Measurements from ENCODE around the gene ETFB.

The ETFB gene

GRCh38 chr19:51372649-51373504 is 6.7 kb upstream of the ETFB start, which contains the start of gene NKG7:
Gene NKG7 (minus strand): TSS chr19:51372654. CDS start chr19:51372535, 119 bp downstream.
- no peak for DNase-seq (ENCODE audit: low read depth in 2 of 2)

DNA sequence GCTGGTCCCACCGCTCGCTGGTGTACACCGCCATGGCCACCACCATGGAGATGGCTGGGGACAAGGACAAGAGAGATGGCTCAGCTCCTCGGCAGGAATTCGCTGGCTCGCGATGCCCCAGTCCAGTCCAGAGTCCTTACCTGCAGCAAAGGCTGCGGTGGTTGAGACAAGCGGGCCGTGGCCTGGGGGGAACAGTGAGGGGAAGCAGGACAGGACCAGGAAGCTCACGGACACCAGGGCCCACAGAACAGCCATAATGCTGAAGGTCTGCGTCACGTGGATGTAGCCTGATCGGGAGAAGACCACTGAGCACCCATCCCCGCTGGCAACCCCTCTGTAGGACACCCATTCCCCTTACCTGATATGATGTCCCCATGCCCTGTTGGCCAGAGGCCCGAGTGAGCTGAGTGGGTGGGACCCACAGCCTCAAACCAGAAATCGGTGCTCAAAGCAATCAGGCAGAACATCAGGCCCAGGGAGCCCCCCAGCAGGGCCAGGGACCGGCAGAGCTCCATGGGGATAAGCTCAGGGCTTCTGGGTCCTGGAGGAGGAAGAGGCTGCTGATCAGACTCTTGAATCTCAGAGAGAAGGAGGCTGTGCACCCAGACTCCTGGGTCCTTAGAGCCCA is 5.9 kb upstream of the ETFB start:
- DNase-seq (ENCODE audit: low read depth in 2 of 2), result no peak

GRCh38 chr19:51371186-51371690 is 5.0 kb upstream of the ETFB start:
- no peak for DNase-seq (ENCODE audit: low read depth in 2 of 2)

DNA sequence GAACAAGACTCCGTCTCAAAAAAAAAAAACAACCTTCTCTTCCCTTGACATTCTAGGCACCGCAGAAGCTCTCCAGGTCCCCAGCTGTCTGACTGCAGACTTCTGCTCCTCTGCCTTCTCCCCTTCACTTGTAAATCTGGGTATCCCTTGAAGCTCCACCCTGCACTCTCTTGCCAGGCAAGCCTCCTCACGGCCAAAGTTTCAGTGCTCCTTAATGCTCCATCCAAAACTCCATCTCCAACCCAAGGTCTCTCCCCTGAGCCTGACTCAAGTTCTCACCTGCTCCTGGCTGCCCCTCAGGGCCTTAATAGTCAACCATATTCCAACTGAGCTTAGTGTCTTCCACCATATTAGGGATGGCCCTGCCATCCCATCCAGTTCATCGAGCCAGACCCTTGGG is 4.0 kb upstream of the ETFB start:
- DNase-seq (ENCODE audit: low read depth in 2 of 2), result no peak

DNA sequence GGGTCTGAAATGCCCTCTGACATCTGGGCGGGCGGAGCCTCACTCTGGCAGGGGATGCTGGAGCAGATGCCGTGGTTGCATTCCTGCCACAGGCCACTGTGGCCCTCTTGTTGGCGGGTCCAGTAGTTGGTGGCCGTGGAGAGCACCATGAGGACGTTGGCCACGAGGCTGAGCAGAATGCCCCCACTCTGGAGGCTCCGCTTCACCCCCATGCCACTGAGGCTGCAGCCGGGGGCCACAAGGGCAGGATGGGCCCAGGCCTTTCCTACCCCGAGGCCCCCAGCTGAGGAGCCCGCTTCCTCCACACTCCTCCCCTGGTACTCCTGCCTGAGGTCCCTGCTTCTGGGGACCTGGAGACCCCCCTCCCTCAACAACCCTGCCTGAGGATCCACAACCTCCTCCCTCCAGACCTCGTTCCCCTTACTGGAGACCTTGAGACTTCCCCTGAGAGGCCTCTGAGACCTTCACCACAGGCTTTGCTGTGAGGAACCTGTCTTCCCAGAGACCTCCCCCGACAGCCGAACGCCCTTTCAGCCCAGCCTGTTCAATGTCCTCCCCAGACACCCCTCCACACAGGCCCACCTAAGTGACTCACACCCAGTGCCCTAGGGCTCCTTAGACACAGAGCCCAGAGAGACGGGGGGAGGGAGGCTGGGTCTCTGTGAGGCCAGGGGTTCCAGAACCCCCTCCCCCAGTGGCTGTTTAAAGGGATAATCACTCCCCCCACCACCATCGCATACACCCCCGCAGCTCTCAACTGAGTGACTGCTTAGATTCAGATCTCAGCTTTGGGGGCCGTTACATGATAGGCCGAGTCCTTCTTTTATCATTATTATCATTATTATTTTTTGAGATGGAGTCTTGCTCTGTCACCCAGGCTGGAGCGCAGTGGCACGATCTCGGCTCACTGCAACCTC is 2.4 kb upstream of the ETFB start, which contains the start of gene CLDND2:
Gene CLDND2 (minus strand): TSS at position 638 of the 917 bp plus-strand sequence. CDS start 426 bp downstream, at position 212.
- no peak for DNase-seq (ENCODE audit: low read depth in 2 of 2)

GRCh38 chr19:51367565-51368365 is 1.6 kb upstream of the ETFB start:
- DNase-seq (ENCODE audit: low read depth in 2 of 2), result peak; percentile 96 to 97

DNA sequence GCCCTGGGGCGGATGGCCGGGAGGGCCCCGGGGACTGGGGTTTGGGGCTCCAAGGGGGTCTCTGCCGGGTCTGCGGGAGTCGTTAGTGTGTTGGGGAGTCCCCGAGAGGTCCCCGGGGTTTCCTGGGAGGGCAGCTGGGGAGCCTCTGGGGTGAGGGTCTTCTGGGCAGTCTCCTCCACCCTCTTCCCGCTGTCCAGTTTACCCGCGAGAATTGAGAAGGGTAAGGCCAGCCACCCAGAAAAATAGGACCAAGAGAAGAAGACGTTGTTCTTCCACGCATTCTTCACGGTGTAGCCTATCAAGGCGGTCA is 1.0 kb upstream of the ETFB start:
- DNase-seq (ENCODE audit: low read depth in 2 of 2), result no peak

GRCh38 chr19:51366389-51367254 is 434 bp upstream of the ETFB start:
- DNase-seq (ENCODE audit: low read depth in 2 of 2), result peak; percentile 92

DNA sequence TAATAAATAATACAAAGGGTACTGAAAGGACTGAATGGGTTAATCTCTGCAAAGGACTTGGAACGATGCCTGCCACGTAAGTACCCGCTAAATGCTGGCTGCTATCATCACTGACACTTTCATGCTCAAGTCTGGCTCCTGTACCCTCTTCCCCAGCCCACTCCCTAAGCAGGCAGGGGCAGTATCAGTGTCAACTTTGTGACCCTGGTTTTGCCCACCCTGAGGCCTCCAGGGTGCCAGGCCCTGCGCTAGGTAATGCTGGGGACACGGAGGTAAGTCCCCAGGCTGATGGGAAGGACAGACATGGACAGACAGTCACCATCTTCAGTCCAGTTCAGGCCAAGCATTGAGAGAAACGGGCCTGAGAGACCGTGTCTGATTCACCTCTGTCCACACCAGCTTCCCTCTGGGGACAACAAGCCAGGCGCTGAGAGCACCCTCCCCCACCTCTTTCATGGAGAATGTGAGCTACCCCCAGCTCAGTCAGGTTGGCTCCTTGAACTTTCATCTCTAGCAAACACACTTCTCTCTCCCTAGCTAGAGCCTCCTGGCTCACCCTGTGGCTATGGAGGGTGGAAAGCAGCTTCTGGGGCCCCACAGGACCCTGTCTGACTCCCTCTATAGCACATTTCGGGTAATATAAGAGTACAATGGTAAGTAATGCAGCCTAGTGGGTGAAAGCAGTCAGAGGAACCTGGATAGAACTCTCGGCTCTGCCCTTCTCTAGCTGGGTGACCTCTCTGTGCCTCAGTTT is 800 bp downstream of the ETFB start:
- DNase-seq (ENCODE audit: low read depth in 2 of 2), result no peak

- no peak for DNase-seq (ENCODE audit: low read depth in 2 of 2)
These were observed 1.7 kb downstream of the ETFB start for GRCh38 chr19:51364200-51365106.

GRCh38 chr19:51361239-51361638 is 4.9 kb downstream of the ETFB start:
- DNase-seq (ENCODE audit: low read depth in 2 of 2), result no peak

GRCh38 chr19:51359294-51359693 is 6.9 kb downstream of the ETFB start:
- DNase-seq (ENCODE audit: low read depth in 2 of 2), result peak; percentile 44 to 51

- no peak for DNase-seq (ENCODE audit: low read depth in 2 of 2)
These were observed 8.2 kb downstream of the ETFB start for GRCh38 chr19:51357952-51358351.

- no peak for DNase-seq (ENCODE audit: low read depth in 2 of 2)
These were observed 9.9 kb downstream of the ETFB start for GRCh38 chr19:51356159-51356801.

DNA sequence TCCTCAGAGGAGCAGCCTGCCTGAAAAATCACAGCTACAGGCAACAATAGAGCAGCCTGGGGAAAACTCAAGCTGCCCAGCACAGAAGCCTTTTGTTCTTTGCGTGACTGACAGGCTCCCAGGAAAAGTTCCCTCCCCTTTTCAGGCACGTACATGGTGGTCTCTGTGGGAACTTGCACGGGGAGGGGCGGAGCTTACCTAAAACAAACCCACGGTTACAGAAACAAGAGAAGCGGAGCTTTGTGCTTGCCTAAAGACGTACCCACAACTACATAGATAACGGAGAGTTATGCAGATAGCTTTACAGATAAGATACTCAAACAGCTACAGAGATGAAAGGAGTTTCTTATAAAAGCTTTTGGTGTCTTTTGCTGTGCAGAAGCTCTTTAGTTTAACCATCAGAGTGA is 11.4 kb downstream of the ETFB start:
- DNase-seq (ENCODE audit: low read depth in 2 of 2), result no peak

GRCh38 chr19:51354103-51354741 is 12.0 kb downstream of the ETFB start:
- no peak for DNase-seq (ENCODE audit: low read depth in 2 of 2)

- no peak for DNase-seq (ENCODE audit: low read depth in 2 of 2)
These were observed 13.3 kb downstream of the ETFB start for GRCh38 chr19:51352783-51353360.

All from fibroblast of skin of left biceps (primary cell).